ENCODE measurements around the gene WFIKKN2. TPM values are rescaled to one million over a fixed set of nuclear protein-coding genes. Genes with fewer than 3 reads are reported as not detected.
A peak's percentile ranks its signal among the peaks of the same experiment; 100 is the strongest.
"Not testable (repeated sequence)": the region's sequence is repeated elsewhere in the genome, so short reads cannot be mapped to it uniquely, and the experiment has no call there.

The WFIKKN2 gene
- total RNA-seq, 1 experiment from 2014 or later, result not detected

- Histone ChIP-seq H3K36me3 (ENCODE audit: control insufficient read depth, insufficient read depth, low read length) (no peaks in the 10 kb centered on the region; the same call in 1 of the 2 replicates), H3K4me3 (ENCODE audit: low read depth, low read length) (no peak overlapping the region), H3K27me3 (replicated peaks; ENCODE audit: control insufficient read depth, insufficient read depth, low read length) (no peaks in the 10 kb centered on the region), H3K4me1 (peaks cover 25% of the 10 kb centered on the region), H3K9me3 (no peaks in the 10 kb centered on the region)
- Mint-ChIP-seq H3K9me3 (ENCODE audit: unreplicated experiment) (no peaks in the 10 kb centered on the region), H3K27me3 (ENCODE audit: insufficient read depth, unreplicated experiment) (no peaks in the 10 kb centered on the region), H3K27ac (ENCODE audit: unreplicated experiment) (no peak overlapping the region), H3K4me1 (ENCODE audit: low read depth, unreplicated experiment) (peaks cover 30% of the 10 kb centered on the region), H3K36me3 (ENCODE audit: insufficient read depth, unreplicated experiment) (peaks cover 10% of the 10 kb centered on the region), H3K4me3 (ENCODE audit: unreplicated experiment) (no peak overlapping the region)
- no TSS peak for BruUV-seq (replicated peaks)
- CTCF ChIA-PET, result interaction anchor here (0.8 to 1.6 kb wide), 3 partner anchors 73 to 100 kb away, joined by 3 to 7 read pairs (median 6); no protein-coding TSS in a partner anchor
- DNase-seq, result no peak
- intact Hi-C loops (cut with micrococcal nuclease; ENCODE audit: unreplicated experiment), result no loop called here
- POLR2A ChIA-PET, result interaction anchor here (1.4 to 1.8 kb wide), 2 partner anchors 10 to 88 kb away, joined by 13 to 20 read pairs; partner anchors contain the start of gene TOB1
- TF ChIP-seq CTCF (IDR thresholded peaks at IDR 0.05; ENCODE audit: insufficient read depth in 1 of 2, low read depth in 1 of 2, low read length in 1 of 2, severe bottlenecking in 1 of 2, unreplicated experiment in 1 of 2), result no peak
Observed at GRCh38 chr17:50856431-50856830, 21.0 kb downstream of the WFIKKN2 start.

- no peaks in the 10 kb centered on the region for H3K9me3 ChIP-seq
- peaks cover 10% of the 10 kb centered on the region; the same call in 1 of the 2 replicates for H3K4me1 ChIP-seq
- no peak overlapping the region for H3K4me3 ChIP-seq (ENCODE audit: low read depth, low read length)
- Mint-ChIP-seq H3K27ac (ENCODE audit: unreplicated experiment) (no peak overlapping the region), H3K27me3 (ENCODE audit: insufficient read depth, unreplicated experiment) (no peaks in the 10 kb centered on the region), H3K36me3 (ENCODE audit: insufficient read depth, unreplicated experiment) (peaks cover 28% of the 10 kb centered on the region), H3K9me3 (ENCODE audit: unreplicated experiment) (no peaks in the 10 kb centered on the region), H3K4me3 (ENCODE audit: unreplicated experiment) (no peak overlapping the region), H3K4me1 (ENCODE audit: low read depth, unreplicated experiment) (peaks cover 22% of the 10 kb centered on the region)
- ChIA-PET POLR2A (interaction anchor here (0.5 to 1.4 kb wide), 4 partner anchors 8 to 83 kb away, joined by 3 read pairs; partner anchors contain the start of gene TOB1), CTCF (interaction anchor here (0.5 to 2.0 kb wide), 3 partner anchors 16 to 380 kb away, joined by 3 to 5 read pairs (median 4); no protein-coding TSS in a partner anchor)
- H3K27me3 ChIP-seq (replicated peaks; ENCODE audit: control insufficient read depth, insufficient read depth, low read length), result no peaks in the 10 kb centered on the region
- H3K36me3 ChIP-seq (ENCODE audit: control insufficient read depth, insufficient read depth, low read length), result peaks cover 7% of the 10 kb centered on the region
- no peak for DNase-seq
- intact Hi-C loops (cut with micrococcal nuclease; ENCODE audit: unreplicated experiment), result no loop called here
- no TSS peak for BruUV-seq (replicated peaks)
- TF ChIP-seq CTCF (IDR thresholded peaks at IDR 0.05; ENCODE audit: insufficient read depth in 1 of 2, low read depth in 1 of 2, low read length in 1 of 2, severe bottlenecking in 1 of 2, unreplicated experiment in 1 of 2), result no peak
Observed at GRCh38 chr17:50858486-50859225, 23.3 kb downstream of the WFIKKN2 start.

- peaks cover 25% of the 10 kb centered on the region for H3K4me1 Mint-ChIP-seq (ENCODE audit: low read depth, unreplicated experiment)
- H3K4me3 ChIP-seq (ENCODE audit: low read depth, low read length); H3K36me3 ChIP-seq (ENCODE audit: control insufficient read depth, insufficient read depth, low read length); intact Hi-C loops (cut with micrococcal nuclease; ENCODE audit: unreplicated experiment); H3K4me3 Mint-ChIP-seq (ENCODE audit: unreplicated experiment); H3K9me3 ChIP-seq; H3K27ac Mint-ChIP-seq (ENCODE audit: unreplicated experiment); H3K9me3 Mint-ChIP-seq (ENCODE audit: unreplicated experiment); BruUV-seq (replicated peaks); H3K27me3 Mint-ChIP-seq (ENCODE audit: insufficient read depth, unreplicated experiment); H3K27me3 ChIP-seq (replicated peaks; ENCODE audit: control insufficient read depth, insufficient read depth, low read length): not testable (repeated sequence)
- peaks cover 38% of the 10 kb centered on the region for H3K36me3 Mint-ChIP-seq (ENCODE audit: insufficient read depth, unreplicated experiment)
- peak in 1 of 2 experiments; percentile 29 for DNase-seq
- ChIA-PET CTCF (interaction anchor here (0.7 to 2.0 kb wide), 3 partner anchors 90 to 115 kb away, joined by 3 to 5 read pairs (median 4); no protein-coding TSS in a partner anchor), POLR2A (interaction anchor here (0.6 to 1.2 kb wide), 2 partner anchors 52 to 71 kb away, joined by 3 read pairs; no protein-coding TSS in a partner anchor)
- peaks cover 17% of the 10 kb centered on the region for H3K4me1 ChIP-seq
Observed at GRCh38 chr17:50859727-50860126, 24.3 kb downstream of the WFIKKN2 start.
